Prostate gland (tissue), 2 donors: Measurements from ENCODE around the gene DNAL4.

Source experiments
- CTCF ChIP-seq, 4 experiments: fragments of 200-600 bp in 2 of 4; fragments of 450-650 bp in 2 of 4; sonication (generic) in 2 of 4; IDR thresholded peaks; 1 replicate in 3 of 4; 2 replicates in 1 of 4; pipeline ENCODE4 v1.5.1; 2016 to 2019; ENCODE audit warnings: antibody characterized with exemption in 4 of 4, mild to moderate bottlenecking in 2 of 4, moderate library complexity in 2 of 4
- POLR2A ChIP-seq: fragments of 450-650 bp; IDR thresholded peaks from one replicate; pipeline ENCODE4 v1.6.1; 2016; ENCODE audit warnings: antibody characterized with exemption, mild to moderate bottlenecking
- POLR2AphosphoS5 ChIP-seq: sonication (generic); formaldehyde crosslinking; IDR thresholded peaks from one replicate; pipeline ENCODE4 v1.6.1; 2017; ENCODE audit warnings: antibody characterized with exemption

GRCh38 chr22:38783095-38783615 is 10.8 kb downstream of the DNAL4 start:
- TF ChIP-seq CTCF (IDR thresholded peaks at IDR 0.05) = no peak
- TF ChIP-seq POLR2AphosphoS5 = no peak
- TF ChIP-seq POLR2A = no peak
